Activated CD4-positive, CD25-positive, alpha-beta regulatory T cell treated with anti-CD3 and anti-CD28 coated beads, Interleukin-2, amount 50 U/mL, for 16 hours (primary cell): Measurements from ENCODE around the gene BRINP1.

Source experiments
- DNase-seq: peaks from one replicate; pipeline ENCODE4 v3.0.0-alpha.2; 2020; ENCODE audit warnings: low read depth, low spot score

The BRINP1 gene

DNA sequence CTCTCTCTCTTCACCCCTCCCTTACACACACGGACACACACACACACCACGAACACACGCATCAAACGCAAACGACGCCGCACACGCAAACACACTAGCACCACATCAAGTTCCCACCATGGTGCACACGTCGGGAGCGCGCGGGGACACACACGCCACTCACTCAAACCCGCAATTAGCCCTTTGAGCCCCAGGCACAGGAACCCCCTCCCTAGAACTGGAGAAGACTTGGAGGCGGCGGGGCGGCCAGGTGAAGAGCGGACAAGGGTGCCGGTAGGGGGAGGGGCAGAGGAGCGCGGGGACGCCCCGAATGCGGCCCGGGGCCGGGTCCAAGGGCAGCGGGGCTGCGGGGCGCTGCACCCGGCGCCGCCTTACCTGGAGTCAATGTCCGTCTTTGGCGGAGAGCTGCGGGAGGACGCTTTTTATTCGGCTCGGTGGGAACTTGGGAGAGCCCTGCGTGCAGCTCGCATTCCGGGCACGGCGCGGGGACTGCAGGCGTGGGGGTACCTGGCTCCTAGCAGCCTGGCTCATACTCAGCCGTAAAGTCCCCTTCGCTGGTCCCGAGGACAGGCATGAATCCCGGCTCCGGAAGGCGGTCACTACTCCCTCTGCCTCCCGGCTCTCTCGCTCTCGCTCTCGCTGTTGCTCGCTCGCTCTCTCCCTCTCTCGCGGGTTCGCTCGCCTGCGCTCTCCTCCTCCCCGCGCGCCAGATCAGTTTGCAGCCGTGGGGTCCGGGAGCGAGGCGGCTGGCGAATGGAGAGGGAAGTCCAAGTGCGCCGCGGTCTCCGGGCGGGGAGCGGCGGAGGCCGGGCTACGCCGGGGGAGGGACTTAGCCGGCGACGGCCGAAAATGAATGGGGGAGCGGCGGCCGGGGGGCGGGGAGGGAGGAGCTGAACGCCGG, at the start of gene BRINP1:
TSS of gene BRINP1 (minus strand) at position 755 of the 901 bp plus-strand sequence. CDS start 56,080 bp downstream, outside the sequence.
- DNase-seq: no peak

GRCh38 chr9:119418721-119419120, 49.5 kb upstream of the BRINP1 start:
- DNase-seq: no peak

DNA sequence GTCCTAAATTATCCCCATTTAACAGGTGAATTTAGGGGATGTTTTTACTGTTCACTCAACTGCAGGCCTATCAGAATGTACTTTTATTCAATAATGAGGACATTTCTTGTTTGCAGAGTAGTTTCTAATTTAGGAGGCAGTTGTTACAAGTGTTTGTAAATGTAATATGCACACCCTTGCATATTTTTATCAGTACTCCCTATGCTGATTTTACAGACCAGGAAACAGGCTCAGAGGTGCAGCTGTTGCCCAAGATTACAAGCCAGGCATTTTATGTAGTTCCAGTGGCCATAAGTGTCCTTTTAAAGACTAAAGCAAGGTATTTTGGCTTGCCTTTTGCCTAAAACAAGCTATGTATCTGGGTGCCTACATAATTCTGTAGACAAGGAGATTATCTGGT, 47.6 kb upstream of the BRINP1 start:
- no peak for DNase-seq

DNA sequence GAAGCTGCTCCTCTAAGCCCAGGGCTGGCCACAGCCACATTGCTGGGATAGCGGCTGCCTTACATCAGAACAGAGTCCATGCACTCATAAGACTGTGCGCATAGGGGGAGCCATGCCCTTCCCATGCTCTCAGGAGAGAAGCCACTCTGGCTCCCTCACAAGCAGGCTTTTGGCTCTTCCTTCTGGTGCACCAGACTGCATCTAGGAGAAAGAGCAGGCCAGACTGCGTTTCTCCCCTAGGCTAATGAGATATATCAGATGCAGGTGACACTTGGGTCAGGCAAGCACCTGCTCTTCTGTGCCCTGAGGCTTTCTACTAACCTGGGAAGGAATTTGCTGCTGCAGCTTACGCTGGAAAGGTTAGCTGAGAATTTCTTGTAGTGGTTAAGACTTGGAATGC, 43.2 kb upstream of the BRINP1 start:
- DNase-seq: no peak

GRCh38 chr9:119409552-119409951, 40.3 kb upstream of the BRINP1 start:
- no peak for DNase-seq

GRCh38 chr9:119400606-119401005, 31.4 kb upstream of the BRINP1 start:
- no peak for DNase-seq

GRCh38 chr9:119398350-119398749, 29.1 kb upstream of the BRINP1 start:
- DNase-seq: no peak

DNA sequence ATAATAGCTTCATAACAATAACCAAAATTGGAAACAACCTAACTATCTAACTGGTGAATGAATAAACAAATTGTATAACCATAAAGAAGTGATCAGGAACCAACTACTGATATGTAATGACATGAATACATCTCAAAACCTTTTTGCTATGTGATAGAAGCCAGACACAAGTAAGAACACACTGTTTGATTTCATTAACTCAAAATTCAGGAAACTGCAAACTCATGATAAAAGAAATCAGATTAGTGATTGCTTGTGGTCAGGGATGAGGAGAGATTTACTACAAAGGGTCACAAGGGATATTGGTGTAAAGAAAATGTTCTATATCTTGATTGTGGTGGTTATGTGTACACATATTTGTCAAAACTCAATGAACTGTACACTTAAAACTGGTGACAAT, 22.6 kb upstream of the BRINP1 start:
- DNase-seq: no peak

DNA sequence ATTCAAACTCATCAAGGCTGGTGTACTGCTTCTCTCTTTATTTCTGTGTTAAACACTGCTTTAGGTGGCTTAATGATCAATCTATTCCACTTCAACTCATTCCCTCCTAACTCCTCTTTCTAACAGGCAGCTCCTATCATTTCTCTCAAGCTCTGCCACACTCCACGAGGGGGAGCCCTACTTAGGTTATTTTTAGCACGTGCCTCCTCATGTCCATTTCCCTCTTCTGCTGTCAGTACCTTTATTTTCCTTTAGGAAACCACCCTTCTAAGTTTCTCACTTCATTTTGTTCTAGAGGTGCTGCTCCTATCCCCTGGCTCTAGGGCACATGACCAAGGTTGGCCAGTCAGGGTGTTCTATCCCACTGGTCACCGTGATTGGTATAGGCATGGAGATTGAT, 6.7 kb upstream of the BRINP1 start:
- DNase-seq: no peak

DNA sequence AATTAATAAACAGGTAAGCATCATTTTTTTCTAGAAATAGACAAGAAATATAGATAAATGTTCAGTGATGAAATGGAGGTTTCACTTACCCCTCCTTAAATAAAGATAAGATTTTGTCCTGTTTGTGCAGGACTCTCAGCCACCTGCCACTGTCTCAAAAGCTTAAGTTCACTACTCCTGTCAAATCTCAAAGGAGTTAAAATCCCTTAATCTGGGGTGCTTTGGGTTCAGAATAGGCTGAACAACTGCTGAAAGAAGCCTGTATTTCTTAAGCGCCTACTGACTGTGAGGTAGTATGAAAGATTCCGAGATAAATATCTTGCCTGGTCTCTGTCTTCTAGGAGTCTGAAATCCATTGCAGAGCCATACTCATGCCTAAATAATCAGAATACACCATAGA, 3.7 kb upstream of the BRINP1 start:
- no peak for DNase-seq

DNA sequence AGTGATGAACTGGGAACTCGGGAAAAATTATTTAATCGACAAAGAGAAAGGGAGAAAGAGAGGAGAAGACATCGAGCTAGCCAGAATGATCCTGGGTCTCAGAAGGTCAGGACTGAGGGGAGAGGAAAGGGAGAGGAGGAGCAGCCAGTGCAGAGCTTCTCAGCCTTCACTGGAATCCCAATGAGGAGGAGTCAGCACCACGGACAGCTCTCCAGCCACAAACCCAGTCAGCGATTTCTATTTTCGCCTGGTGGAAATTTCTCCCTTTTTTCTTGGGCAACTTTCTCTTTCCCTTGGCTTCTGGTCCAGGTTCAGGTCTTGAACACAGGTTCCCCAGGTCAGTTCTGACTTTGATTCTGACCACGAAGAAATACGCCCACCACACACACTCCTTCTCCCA, 1.6 kb upstream of the BRINP1 start:
- DNase-seq: no peak

DNA sequence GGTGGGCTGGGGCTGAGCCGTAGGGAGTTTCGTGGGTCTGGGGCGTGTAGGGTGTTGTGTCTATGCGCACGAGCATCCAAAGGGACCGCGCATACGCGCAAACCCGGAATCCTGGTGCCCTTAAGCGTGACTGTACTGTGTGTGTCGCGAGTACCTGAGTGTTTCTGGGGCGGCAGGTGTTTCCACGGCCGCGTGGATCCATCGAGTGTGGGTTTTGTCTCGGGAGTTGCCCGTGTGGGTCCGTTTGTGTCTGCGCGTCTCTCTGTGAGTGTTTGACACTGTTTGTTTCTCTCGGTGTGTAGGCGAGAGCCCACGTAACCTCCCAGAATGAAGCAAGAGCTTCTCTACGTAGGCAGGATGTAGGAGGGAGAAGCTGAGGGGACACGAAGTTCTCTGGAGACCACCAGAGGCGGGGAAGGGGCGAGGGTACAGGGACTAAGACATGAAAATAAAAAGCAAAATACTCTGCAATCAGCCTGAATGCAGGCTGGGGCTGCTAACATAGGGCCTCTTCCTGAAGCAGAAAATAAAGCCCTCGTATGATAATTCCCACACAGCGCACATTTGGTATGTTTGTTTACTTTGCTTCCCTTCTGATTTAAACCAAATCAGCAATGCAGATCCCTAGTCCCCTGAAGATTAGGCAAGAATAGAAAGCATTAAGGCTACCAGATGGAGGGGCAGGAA, 588 bp upstream of the BRINP1 start:
- DNase-seq: no peak

DNA sequence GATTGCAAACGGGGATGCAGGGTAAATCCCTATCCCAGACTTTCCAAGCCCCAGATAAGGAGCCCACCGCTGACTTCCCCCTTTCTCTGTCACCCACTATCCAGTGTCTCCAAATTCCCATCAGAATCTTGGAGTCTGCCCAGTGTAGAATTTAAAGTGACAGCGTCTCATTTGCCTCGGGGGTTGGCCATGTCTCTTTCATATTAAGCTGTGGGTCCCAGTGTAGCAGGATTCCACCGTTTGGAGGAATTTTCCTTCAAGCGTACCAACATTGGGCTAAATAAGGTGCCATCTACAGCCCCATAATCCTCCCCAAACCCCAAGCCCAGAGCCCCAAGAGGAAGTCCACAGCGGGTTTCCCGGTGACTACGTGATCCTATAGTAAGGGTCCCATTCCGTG, 1.1 kb downstream of the BRINP1 start:
- DNase-seq: no peak

DNA sequence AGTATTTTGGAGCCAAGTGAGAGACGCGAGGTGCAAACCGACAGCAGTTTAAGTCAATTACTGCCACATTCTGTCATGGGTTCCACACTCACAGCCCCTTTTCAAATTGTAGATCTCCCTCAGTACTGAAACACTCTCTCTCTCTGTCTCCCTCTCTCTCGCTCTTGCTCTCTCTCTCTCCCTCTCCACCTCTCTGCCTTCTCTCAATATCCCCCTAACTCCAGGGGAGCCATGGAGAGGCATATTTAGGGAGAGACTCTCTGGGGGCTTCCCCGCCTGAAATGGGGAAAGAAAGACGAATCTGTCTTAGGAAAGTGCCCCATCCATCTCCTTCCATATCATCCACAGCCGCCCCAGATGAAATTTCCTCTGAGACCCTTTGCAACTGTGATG, 1.6 kb downstream of the BRINP1 start:
- no peak for DNase-seq

- no peak for DNase-seq
Observed at GRCh38 chr9:119366909-119367682, 2.1 kb downstream of the BRINP1 start.

- DNase-seq: no peak
Observed at GRCh38 chr9:119365291-119366027, 3.8 kb downstream of the BRINP1 start.

DNA sequence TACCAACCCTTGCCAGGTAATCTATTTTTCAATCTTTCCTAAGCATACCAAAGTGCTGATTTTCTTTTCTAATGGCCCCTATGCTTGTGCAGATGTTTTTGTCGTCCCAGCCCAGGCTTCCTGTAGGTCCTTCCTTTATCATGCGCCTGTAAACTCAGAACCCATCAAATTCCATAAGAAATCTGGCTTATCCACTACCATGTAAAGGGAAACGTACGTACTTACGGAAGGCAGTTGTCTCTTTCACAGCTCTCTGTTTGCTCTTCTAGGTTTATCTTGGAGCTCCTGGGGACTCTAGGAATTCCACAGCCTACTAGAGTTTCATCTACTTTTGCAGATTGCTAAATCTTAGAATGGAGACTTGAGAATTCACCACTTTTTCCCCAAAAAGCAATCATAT, 9.0 kb downstream of the BRINP1 start:
- no peak for DNase-seq

DNA sequence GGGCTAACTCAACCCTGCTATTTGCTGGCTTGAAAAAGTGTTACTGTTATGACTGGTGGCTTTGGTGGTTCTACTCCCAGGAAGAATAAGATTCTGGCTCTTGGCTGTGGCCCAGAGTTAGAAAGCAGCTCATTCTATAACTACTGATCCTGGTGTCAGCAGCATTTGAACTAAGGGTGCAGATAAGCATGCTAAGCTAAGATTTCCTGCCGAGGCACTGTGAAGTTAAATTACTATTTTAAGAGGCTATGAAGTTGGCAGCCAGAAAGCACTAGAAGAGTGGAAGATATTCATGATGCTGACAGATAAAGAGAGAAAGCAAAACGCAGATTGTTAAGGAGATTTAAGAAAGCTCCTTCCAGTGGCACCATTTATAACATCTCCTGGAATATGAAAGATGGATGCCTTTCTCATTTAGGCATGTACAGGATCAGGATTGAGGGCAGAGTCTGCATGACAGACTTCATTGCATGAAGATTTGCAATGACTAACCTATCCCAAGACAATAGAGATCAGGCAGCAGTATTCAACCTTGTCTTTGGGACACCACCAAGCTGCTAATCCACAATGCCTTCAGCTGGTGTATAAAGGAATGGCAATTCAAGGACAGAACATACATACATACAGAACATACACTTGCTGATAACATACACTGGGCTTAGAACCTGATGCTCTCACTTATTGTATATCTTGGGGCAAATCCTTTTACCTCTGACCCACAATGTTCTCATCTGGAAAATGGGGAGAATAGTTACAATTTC, 11.7 kb downstream of the BRINP1 start:
- no peak for DNase-seq

- no peak for DNase-seq
Observed at GRCh38 chr9:119349351-119349825, 19.8 kb downstream of the BRINP1 start.
